ENCODE measurements around the gene ZNF692.

The ZNF692 gene

DNA sequence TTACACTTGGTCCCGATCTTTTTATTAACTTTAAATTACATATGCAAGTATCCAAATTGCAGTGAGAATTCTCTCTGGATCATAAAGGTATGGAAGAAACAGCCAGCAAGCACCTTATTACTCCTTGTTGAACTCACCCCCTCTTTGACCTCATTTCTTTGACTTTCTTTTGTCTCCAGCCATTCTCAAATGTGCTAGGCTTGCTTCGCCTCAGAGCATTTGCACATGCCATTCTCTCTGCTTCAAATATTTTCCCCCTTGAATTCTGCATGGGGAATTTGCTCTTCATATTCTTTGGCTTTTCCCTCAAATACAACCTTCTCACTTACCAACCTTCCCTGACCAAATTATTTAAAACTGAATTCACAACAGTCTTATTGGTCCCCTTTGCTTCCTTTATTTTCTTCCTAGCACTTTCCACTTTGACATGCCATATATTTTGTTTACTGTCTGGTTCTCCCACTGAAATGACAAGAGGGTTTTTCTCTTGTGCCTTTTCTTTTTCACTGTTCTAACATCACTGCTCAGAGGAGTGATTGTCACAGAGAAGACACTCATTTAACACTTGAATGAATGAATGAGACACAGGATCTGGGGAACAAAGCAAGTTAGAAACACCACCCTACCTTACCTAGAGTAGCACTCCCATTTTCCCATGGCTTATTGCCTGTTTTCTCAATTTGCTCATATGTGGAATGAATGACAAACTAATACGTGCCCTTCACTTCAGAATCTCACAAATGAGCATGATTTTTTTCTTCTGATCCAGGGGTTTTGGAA is 45.7 kb upstream of the ZNF692 start:
- DNase-seq = no peak
- no peak overlapping the region for H3K23ac ChIP-seq (ENCODE audit: low read length)
- no peak overlapping the region for H4K8ac ChIP-seq (ENCODE audit: low read depth, low read length)
- H3K79me2 ChIP-seq (ENCODE audit: control insufficient read depth, insufficient read depth, low read length) = peaks cover 12% of the 10 kb centered on the region
- H3K27ac ChIP-seq (ENCODE audit: low read depth, low read length) = no peak overlapping the region
- peaks cover 6% of the 10 kb centered on the region for H3K79me1 ChIP-seq (ENCODE audit: low read length)
- WGBS (ENCODE audit: extremely low coverage, insufficient coverage, low lambda C conversion rate) = no CpG with 5 or more reads among the region's 3 CpGs
- no peak overlapping the region for H3K4me2 ChIP-seq (ENCODE audit: low read length)
- peaks cover 2% of the 10 kb centered on the region for H3K4me1 ChIP-seq (ENCODE audit: control insufficient read depth, low read depth, low read length)
- H2BK120ac ChIP-seq (ENCODE audit: low read depth, low read length) = no peak overlapping the region
- no peak overlapping the region for H3K9ac ChIP-seq (ENCODE audit: low read length)
- H2AK5ac ChIP-seq (ENCODE audit: low read length) = no peak overlapping the region
- H3K18ac ChIP-seq (ENCODE audit: low read length) = no peak overlapping the region
- H3K4me3 ChIP-seq (ENCODE audit: low read length) = no peak overlapping the region
- no peaks in the 10 kb centered on the region for H3K36me3 ChIP-seq (ENCODE audit: control insufficient read depth, insufficient read depth, low read length)
- H3K4ac ChIP-seq (ENCODE audit: low read depth, low read length) = no peak overlapping the region
- no peak overlapping the region for H2BK5ac ChIP-seq (ENCODE audit: low read length)
- no peaks in the 10 kb centered on the region for H3K27me3 ChIP-seq (ENCODE audit: insufficient read depth, low read length, poor library complexity)
- no peak overlapping the region for H4K5ac ChIP-seq (ENCODE audit: low read length)
- H2BK15ac ChIP-seq (replicated peaks; ENCODE audit: low read depth) = no peak overlapping the region
- H3K56ac ChIP-seq (ENCODE audit: low read length) = no peak overlapping the region

DNA sequence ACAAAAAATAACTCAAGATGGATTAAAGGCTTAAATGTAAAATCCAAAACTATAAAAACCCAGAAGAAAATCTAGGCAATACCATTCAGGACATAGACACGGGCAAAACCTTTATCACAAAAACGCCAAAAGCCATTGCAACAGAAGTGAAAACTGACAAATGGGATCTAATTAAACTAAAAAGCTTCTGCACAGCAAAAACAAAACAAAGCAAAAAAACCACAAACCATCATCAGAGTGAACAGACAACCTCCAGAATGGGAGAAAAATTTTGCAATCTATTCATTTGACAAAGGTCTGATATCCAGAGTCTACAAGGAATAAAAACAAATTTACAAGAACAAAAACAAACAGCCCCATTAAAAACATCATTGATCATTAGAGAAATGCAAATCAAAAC is 42.7 kb upstream of the ZNF692 start:
- peaks cover 2% of the 10 kb centered on the region for H3K4me1 ChIP-seq (ENCODE audit: control insufficient read depth, low read depth, low read length)
- H3K27me3 ChIP-seq (ENCODE audit: insufficient read depth, low read length, poor library complexity) = no peaks in the 10 kb centered on the region
- H2BK15ac ChIP-seq (replicated peaks; ENCODE audit: low read depth) = no peak overlapping the region
- no peak overlapping the region for H3K18ac ChIP-seq (ENCODE audit: low read length)
- no peaks in the 10 kb centered on the region for H3K79me1 ChIP-seq (ENCODE audit: low read length)
- DNase-seq = no peak
- H2BK120ac ChIP-seq (ENCODE audit: low read depth, low read length) = no peak overlapping the region
- H3K9ac ChIP-seq (ENCODE audit: low read length) = no peak overlapping the region
- no peak overlapping the region for H4K8ac ChIP-seq (ENCODE audit: low read depth, low read length)
- H3K4me2 ChIP-seq (ENCODE audit: low read length) = no peak overlapping the region
- H3K36me3 ChIP-seq (ENCODE audit: control insufficient read depth, insufficient read depth, low read length) = no peaks in the 10 kb centered on the region
- H2BK5ac ChIP-seq (ENCODE audit: low read length) = no peak overlapping the region
- H3K79me2 ChIP-seq (ENCODE audit: control insufficient read depth, insufficient read depth, low read length) = no peaks in the 10 kb centered on the region
- no CpG with 5 or more reads among the region's 2 CpGs for WGBS (ENCODE audit: extremely low coverage, insufficient coverage, low lambda C conversion rate)
- no peak overlapping the region for H3K56ac ChIP-seq (ENCODE audit: low read length)
- H4K5ac ChIP-seq (ENCODE audit: low read length) = no peak overlapping the region
- H2AK5ac ChIP-seq (ENCODE audit: low read length) = no peak overlapping the region
- no peak overlapping the region for H3K4me3 ChIP-seq (ENCODE audit: low read length)
- no peak overlapping the region for H3K27ac ChIP-seq (ENCODE audit: low read depth, low read length)
- no peak overlapping the region for H3K4ac ChIP-seq (ENCODE audit: low read depth, low read length)
- H3K23ac ChIP-seq (ENCODE audit: low read length) = no peak overlapping the region

DNA sequence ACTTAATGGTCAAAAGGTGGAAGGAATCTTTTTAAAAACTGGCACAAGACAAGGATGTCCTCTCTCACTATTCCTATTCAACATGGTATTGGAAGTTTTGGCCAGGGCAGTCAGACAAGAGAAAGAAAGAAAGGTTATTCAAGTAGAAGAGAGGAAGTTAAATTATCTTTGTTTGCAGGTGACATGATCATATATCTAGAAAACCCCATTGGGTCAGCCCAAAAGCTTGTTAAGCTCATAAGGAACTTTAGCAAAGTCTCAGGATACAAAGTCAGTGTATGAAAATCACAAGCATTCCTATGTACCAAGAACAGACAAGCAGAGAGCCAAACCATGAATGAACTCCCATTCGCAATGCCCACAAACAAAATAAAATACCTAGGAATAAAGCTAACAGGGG is 41.8 kb upstream of the ZNF692 start:
- Histone ChIP-seq H3K9ac (ENCODE audit: low read length) (no peak overlapping the region), H4K5ac (ENCODE audit: low read length) (no peak overlapping the region), H3K4me3 (ENCODE audit: low read length) (no peak overlapping the region), H3K79me2 (ENCODE audit: control insufficient read depth, insufficient read depth, low read length) (no peaks in the 10 kb centered on the region), H3K79me1 (ENCODE audit: low read length) (no peaks in the 10 kb centered on the region), H3K27ac (ENCODE audit: low read depth, low read length) (no peak overlapping the region), H2BK120ac (ENCODE audit: low read depth, low read length) (no peak overlapping the region), H3K27me3 (ENCODE audit: insufficient read depth, low read length, poor library complexity) (no peaks in the 10 kb centered on the region), H3K4ac (ENCODE audit: low read depth, low read length) (no peak overlapping the region), H3K18ac (ENCODE audit: low read length) (no peak overlapping the region), H2BK15ac (replicated peaks; ENCODE audit: low read depth) (no peak overlapping the region), H3K36me3 (ENCODE audit: control insufficient read depth, insufficient read depth, low read length) (no peaks in the 10 kb centered on the region), H3K56ac (ENCODE audit: low read length) (no peak overlapping the region), H4K8ac (ENCODE audit: low read depth, low read length) (no peak overlapping the region), H3K4me2 (ENCODE audit: low read length) (no peak overlapping the region), H3K23ac (ENCODE audit: low read length) (no peak overlapping the region), H3K4me1 (ENCODE audit: control insufficient read depth, low read depth, low read length) (peaks cover 2% of the 10 kb centered on the region), H2BK5ac (ENCODE audit: low read length) (no peak overlapping the region), H2AK5ac (ENCODE audit: low read length) (no peak overlapping the region)
- no peak for DNase-seq
- WGBS (ENCODE audit: extremely low coverage, insufficient coverage, low lambda C conversion rate) = no CpG with 5 or more reads among the region's 1 CpG

DNA sequence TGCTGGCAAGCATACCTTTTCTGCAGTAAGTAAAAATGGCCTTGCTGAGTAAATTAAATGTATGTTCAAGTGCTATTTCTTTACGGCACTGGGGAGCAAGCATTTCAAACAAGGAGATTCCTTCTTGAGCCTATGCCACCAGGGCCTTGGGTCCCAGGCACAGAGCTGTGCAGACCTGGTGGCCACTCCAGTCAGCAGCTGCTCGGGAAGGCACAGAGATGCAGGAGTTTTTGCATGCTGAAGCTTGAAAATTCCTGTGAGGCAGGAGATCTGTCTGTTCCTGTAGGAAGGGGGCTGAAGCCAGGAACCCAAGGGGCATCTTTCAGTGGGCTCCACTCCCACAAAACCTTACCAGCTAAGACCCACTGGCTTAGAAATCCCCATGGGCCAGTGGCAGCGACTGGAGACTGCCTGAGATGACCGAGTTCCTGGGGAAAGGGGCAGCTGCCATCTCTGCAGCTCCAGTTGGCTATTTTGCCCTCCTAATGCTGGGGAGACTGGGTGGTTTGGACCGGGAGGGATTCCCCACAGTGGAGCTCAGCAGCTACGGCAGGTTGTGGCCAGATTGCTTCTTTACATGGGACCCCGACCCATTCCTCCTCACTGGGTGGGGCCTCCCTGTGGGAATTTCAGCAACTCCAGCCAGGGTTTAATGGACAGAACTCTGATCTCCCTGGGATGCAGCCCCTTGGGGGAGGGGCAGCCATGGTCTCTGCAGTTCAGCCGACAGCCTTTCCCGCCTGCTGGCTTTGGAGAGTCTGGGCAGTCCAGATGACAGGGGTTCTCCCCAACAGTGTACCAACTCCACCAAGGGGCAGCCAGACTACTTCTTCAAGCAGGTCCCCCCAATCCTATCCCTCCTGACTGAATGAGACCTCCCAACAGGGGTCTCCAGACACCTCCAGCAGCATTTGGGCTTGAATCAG is 38.8 kb upstream of the ZNF692 start:
- Histone ChIP-seq H4K5ac (ENCODE audit: low read length) (no peak overlapping the region), H3K4ac (ENCODE audit: low read depth, low read length) (no peak overlapping the region), H2BK15ac (replicated peaks; ENCODE audit: low read depth) (no peak overlapping the region), H3K56ac (ENCODE audit: low read length) (peak overlapping the region; percentile 7), H2BK120ac (ENCODE audit: low read depth, low read length) (no peak overlapping the region), H3K4me2 (ENCODE audit: low read length) (no peak overlapping the region), H3K27ac (ENCODE audit: low read depth, low read length) (no peak overlapping the region), H2BK5ac (ENCODE audit: low read length) (no peak overlapping the region), H3K23ac (ENCODE audit: low read length) (no peak overlapping the region), H4K8ac (ENCODE audit: low read depth, low read length) (no peak overlapping the region), H3K27me3 (ENCODE audit: insufficient read depth, low read length, poor library complexity) (no peaks in the 10 kb centered on the region), H3K36me3 (ENCODE audit: control insufficient read depth, insufficient read depth, low read length) (no peaks in the 10 kb centered on the region), H3K4me1 (ENCODE audit: control insufficient read depth, low read depth, low read length) (no peaks in the 10 kb centered on the region), H3K79me2 (ENCODE audit: control insufficient read depth, insufficient read depth, low read length) (no peaks in the 10 kb centered on the region), H3K9ac (ENCODE audit: low read length) (no peak overlapping the region), H3K79me1 (ENCODE audit: low read length) (no peaks in the 10 kb centered on the region), H2AK5ac (ENCODE audit: low read length) (no peak overlapping the region), H3K4me3 (ENCODE audit: low read length) (no peak overlapping the region), H3K18ac (ENCODE audit: low read length) (no peak overlapping the region)
- no CpG with 5 or more reads among the region's 9 CpGs for WGBS (ENCODE audit: extremely low coverage, insufficient coverage, low lambda C conversion rate)
- DNase-seq = no peak

DNA sequence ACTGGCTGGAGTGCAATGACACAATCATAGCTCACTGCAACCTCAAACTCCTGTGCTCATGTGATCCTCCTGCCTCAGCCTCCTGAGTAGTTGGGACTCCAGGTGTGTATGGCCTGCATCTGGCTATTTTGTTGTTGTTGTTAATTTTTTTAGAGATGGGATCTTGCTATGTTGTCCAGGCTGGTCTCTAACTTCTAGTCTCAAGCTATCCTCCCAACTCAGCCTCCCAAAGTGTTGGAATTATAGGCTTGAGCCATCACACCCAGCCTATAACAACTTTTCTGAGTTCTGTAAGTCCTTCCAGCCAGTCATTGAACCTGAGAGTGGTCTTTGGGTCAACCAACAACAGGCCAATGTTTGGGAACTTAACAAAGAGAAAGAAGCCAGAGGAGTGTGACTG is 36.0 kb upstream of the ZNF692 start:
- H3K56ac ChIP-seq (ENCODE audit: low read length) = no peak overlapping the region
- no peak overlapping the region for H3K4me3 ChIP-seq (ENCODE audit: low read length)
- H4K5ac ChIP-seq (ENCODE audit: low read length) = no peak overlapping the region
- H2AK5ac ChIP-seq (ENCODE audit: low read length) = no peak overlapping the region
- no peaks in the 10 kb centered on the region for H3K4me1 ChIP-seq (ENCODE audit: control insufficient read depth, low read depth, low read length)
- no peak overlapping the region for H3K23ac ChIP-seq (ENCODE audit: low read length)
- no peak overlapping the region for H2BK15ac ChIP-seq (replicated peaks; ENCODE audit: low read depth)
- DNase-seq = no peak
- no peak overlapping the region for H2BK5ac ChIP-seq (ENCODE audit: low read length)
- H3K4ac ChIP-seq (ENCODE audit: low read depth, low read length) = no peak overlapping the region
- H3K79me2 ChIP-seq (ENCODE audit: control insufficient read depth, insufficient read depth, low read length) = no peaks in the 10 kb centered on the region
- H3K79me1 ChIP-seq (ENCODE audit: low read length) = no peaks in the 10 kb centered on the region
- H3K27me3 ChIP-seq (ENCODE audit: insufficient read depth, low read length, poor library complexity) = no peaks in the 10 kb centered on the region
- no peak overlapping the region for H2BK120ac ChIP-seq (ENCODE audit: low read depth, low read length)
- no peak overlapping the region for H4K8ac ChIP-seq (ENCODE audit: low read depth, low read length)
- H3K4me2 ChIP-seq (ENCODE audit: low read length) = no peak overlapping the region
- H3K9ac ChIP-seq (ENCODE audit: low read length) = no peak overlapping the region
- H3K27ac ChIP-seq (ENCODE audit: low read depth, low read length) = no peak overlapping the region
- H3K36me3 ChIP-seq (ENCODE audit: control insufficient read depth, insufficient read depth, low read length) = no peaks in the 10 kb centered on the region
- H3K18ac ChIP-seq (ENCODE audit: low read length) = no peak overlapping the region
